ENCODE measurements around the gene CRISPLD2. TPM values are rescaled to one million over a fixed set of nuclear protein-coding genes. Genes with fewer than 3 reads are reported as not detected.

The CRISPLD2 gene
- total and polyA plus RNA-seq, 10 donors = 7.9 to 271 (median 75.5) TPM

DNA sequence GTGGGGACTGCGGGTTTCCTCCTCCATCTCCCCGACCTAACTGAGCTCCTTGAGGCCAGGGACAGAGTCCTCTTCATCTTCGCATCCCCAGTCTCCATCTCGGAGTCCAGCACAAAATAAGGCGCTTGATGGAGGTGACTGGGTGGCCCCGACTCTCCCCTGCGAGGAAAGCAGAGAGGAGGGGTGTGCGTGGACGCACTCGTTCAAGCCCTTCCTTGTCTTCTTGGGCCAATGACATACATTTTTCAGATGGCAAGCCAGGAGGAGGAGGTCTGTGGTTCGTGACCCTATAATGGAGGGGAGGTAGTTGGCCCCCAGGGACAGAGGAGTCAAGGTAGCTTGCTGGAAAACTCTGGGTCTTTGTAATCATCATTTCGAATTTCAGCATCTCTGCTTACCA lies 17.2 kb downstream of the CRISPLD2 start:
- TF ChIP-seq POLR2AphosphoS5 (IDR thresholded peaks at IDR 0.05) = no peak
- no peak for TF ChIP-seq POLR2A (IDR thresholded peaks at IDR 0.05)
- intact Hi-C loops (cut with DNase I; ENCODE audit: low total_unique reads) = no loop called here
- peak overlapping the region in 5 of 8 donors; percentile 51 to 85 (median 66) for H3K27ac ChIP-seq
- H3K4me1 ChIP-seq = peaks cover 0 to 44% (median 12%) of the 10 kb centered on the region in 6 donors
- no peaks in the 10 kb centered on the region for H3K9me3 ChIP-seq
- 83 to 90% (median 88%) methylated on average over 12 of the region's 12 CpGs for WGBS, 5 donors
- no peak for DNase-seq
- no peak overlapping the region for H3K4me3 ChIP-seq
- H3K27me3 ChIP-seq (replicated peaks in 1 of 7) = peaks cover 0 to 53% (median 6%) of the 10 kb centered on the region in 7 donors
- peaks cover 0 to 69% (median 9%) of the 10 kb centered on the region in 6 donors for H3K36me3 ChIP-seq

GRCh38 chr16:84838383-84838948 lies 18.7 kb downstream of the CRISPLD2 start:
- H3K27ac ChIP-seq = no peak overlapping the region
- H3K9me3 ChIP-seq = no peaks in the 10 kb centered on the region
- intact Hi-C loops (cut with DNase I; ENCODE audit: low total_unique reads) = no loop called here
- peaks cover 0 to 66% (median 6%) of the 10 kb centered on the region in 7 donors for H3K27me3 ChIP-seq (replicated peaks in 1 of 7)
- peaks cover 0 to 77% (median 9%) of the 10 kb centered on the region in 6 donors for H3K36me3 ChIP-seq
- peaks cover 0 to 40% (median 7%) of the 10 kb centered on the region in 6 donors for H3K4me1 ChIP-seq
- TF ChIP-seq POLR2AphosphoS5 (IDR thresholded peaks at IDR 0.05) (peak in 1 of 3 donors; percentile 7), POLR2A (IDR thresholded peaks at IDR 0.05) (no peak)
- TF ChIP-seq, protein P1, sequence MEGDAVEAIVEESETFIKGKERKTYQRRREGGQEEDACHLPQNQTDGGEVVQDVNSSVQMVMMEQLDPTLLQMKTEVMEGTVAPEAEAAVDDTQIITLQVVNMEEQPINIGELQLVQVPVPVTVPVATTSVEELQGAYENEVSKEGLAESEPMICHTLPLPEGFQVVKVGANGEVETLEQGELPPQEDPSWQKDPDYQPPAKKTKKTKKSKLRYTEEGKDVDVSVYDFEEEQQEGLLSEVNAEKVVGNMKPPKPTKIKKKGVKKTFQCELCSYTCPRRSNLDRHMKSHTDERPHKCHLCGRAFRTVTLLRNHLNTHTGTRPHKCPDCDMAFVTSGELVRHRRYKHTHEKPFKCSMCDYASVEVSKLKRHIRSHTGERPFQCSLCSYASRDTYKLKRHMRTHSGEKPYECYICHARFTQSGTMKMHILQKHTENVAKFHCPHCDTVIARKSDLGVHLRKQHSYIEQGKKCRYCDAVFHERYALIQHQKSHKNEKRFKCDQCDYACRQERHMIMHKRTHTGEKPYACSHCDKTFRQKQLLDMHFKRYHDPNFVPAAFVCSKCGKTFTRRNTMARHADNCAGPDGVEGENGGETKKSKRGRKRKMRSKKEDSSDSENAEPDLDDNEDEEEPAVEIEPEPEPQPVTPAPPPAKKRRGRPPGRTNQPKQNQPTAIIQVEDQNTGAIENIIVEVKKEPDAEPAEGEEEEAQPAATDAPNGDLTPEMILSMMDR (IDR thresholded peaks at IDR 0.05 in 8 of 11, conservative IDR thresholded peaks at IDR 0.05 in 3 of 11) = no peak
- DNase-seq = no peak
- H3K4me3 ChIP-seq = no peak overlapping the region
- 78 to 91% (median 83%) methylated on average over 14 to 19 of the region's 19 CpGs for WGBS, 5 donors

- peaks cover 0 to 40% (median 12%) of the 10 kb centered on the region in 6 donors for H3K4me1 ChIP-seq
- no peaks in the 10 kb centered on the region for H3K9me3 ChIP-seq
- TF ChIP-seq, protein P1 (IDR thresholded peaks at IDR 0.05 in 8 of 11, conservative IDR thresholded peaks at IDR 0.05 in 3 of 11) = no peak
- peak in 1 of 3 donors; percentile 4 for TF ChIP-seq POLR2AphosphoS5 (IDR thresholded peaks at IDR 0.05)
- TF ChIP-seq POLR2A (IDR thresholded peaks at IDR 0.05) = no peak
- H3K27ac ChIP-seq = no peak overlapping the region
- intact Hi-C loops (cut with DNase I; ENCODE audit: low total_unique reads) = no loop called here
- 53 to 70% (median 66%) methylated on average over 7 of the region's 7 CpGs for WGBS, 5 donors
- DNase-seq = no peak
- H3K4me3 ChIP-seq = no peak overlapping the region
- H3K36me3 ChIP-seq = peaks cover 0 to 83% (median 9%) of the 10 kb centered on the region in 6 donors
- peaks cover 0 to 72% (median 6%) of the 10 kb centered on the region in 7 donors for H3K27me3 ChIP-seq (replicated peaks in 1 of 7)
Observed at GRCh38 chr16:84839054-84839453, 19.3 kb downstream of the CRISPLD2 start.

DNA sequence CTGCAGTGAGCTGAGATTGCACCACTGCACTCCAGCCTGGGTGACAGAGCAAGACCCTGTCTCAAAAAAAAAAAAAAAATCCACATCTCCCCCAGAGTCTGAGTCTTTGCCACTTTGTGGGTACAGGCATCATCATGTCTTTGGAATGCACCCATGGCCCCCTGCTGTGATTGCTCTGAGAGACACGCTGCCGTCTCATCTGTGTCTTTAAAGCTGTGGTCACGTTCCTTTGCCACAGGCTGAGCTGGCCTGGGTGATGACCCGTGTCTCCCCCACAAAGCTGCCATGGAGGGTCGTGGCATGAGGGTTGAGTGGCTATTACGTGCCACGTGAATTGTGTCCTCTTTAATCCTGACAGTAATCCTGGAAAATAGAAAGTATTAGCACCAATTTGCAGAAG lies 20.2 kb downstream of the CRISPLD2 start:
- Histone ChIP-seq H3K27ac (no peak overlapping the region), H3K4me1 (peaks cover 0 to 42% (median 14%) of the 10 kb centered on the region in 6 donors), H3K9me3 (no peaks in the 10 kb centered on the region), H3K27me3 (replicated peaks in 1 of 7) (peaks cover 0 to 77% (median 6%) of the 10 kb centered on the region in 7 donors), H3K4me3 (no peak overlapping the region), H3K36me3 (peaks cover 0 to 87% (median 9%) of the 10 kb centered on the region in 6 donors)
- WGBS, 5 donors = 54 to 69% (median 59%) methylated on average over 7 of the region's 7 CpGs
- intact Hi-C loops (cut with DNase I; ENCODE audit: low total_unique reads) = no loop called here
- TF ChIP-seq POLR2AphosphoS5 (IDR thresholded peaks at IDR 0.05) = peak in 1 of 3 donors; percentile 15
- TF ChIP-seq, protein P1 (IDR thresholded peaks at IDR 0.05 in 8 of 11, conservative IDR thresholded peaks at IDR 0.05 in 3 of 11) = no peak
- DNase-seq = no peak

Data from spleen (tissue), 11 donors.